AG10803 (cell line): ENCODE measurements around the gene RGS11.

ENCODE experiments used
- DNase-seq: peaks from one replicate; pipeline ENCODE4 v3.0.0; 2010; ENCODE audit warnings: low read depth
- H3K4me3 ChIP-seq: 2 replicates; pipeline ENCODE4 v1.5.1; 2011; ENCODE audit warnings: mild to moderate bottlenecking, low read length, control low read depth
- TF ChIP-seq, protein P1 (sequence below): conservative IDR thresholded peaks from 2 replicates; pipeline ENCODE4 v1.5.1; 2011; ENCODE audit warnings: mild to moderate bottlenecking, low read length, control low read depth, inconsistent platforms

The RGS11 gene

DNA sequence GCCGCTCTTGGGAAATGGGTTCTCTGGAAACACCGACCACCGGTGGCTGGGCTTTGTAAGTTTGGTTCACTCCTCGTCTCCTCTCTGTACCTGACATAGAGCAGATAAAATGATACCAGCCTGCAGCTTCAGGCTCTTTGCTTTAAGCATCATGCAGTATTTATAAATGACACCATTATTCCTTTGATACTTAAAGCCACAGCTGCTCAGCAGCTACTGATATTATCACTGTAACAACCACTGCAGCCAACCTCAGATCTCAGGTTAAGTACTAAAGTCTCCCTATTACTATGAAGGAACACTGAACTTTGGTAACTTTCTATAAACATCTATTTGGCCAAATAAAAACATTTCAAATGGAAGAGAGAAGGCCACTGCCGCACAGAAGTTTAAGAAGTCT lies 41.8 kb upstream of the RGS11 start:
- TF ChIP-seq, protein P1, sequence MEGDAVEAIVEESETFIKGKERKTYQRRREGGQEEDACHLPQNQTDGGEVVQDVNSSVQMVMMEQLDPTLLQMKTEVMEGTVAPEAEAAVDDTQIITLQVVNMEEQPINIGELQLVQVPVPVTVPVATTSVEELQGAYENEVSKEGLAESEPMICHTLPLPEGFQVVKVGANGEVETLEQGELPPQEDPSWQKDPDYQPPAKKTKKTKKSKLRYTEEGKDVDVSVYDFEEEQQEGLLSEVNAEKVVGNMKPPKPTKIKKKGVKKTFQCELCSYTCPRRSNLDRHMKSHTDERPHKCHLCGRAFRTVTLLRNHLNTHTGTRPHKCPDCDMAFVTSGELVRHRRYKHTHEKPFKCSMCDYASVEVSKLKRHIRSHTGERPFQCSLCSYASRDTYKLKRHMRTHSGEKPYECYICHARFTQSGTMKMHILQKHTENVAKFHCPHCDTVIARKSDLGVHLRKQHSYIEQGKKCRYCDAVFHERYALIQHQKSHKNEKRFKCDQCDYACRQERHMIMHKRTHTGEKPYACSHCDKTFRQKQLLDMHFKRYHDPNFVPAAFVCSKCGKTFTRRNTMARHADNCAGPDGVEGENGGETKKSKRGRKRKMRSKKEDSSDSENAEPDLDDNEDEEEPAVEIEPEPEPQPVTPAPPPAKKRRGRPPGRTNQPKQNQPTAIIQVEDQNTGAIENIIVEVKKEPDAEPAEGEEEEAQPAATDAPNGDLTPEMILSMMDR, result no peak

DNA sequence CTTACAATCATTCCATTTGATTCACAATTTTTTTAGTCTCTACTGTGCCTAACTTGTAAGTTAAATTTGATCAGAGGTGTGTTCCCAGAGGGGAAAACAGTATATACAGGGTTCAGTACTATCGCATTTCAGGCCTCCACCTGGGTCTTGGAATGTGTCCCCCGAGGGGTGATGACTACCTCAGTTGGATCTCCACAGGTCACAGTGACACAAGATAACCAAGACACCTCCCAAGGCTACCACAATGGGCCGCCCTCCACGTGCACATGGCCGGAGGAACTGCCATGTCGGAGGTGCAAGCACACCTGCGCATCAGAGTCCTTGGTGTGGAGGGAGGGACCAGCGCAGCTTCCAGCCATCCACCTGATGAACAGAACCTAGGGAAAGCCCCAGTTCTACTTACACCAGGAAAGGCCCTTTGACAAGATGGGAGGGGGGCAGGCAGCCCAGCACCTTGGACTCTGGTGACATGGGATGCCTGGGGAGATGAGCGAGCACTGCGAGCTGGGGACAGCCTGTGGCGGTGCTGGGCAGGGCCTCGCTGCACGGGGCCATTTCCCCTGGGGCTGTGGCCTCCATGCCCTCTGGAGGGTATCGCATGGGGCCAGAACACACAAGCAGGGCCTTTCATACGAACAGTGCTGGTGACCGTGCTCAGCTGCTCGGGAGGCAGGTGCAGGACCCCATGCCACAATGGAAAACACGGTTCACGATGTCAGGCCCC lies 41.2 kb upstream of the RGS11 start:
- TF ChIP-seq, protein P1, result no peak
- DNase-seq, result no peak
- no peak overlapping the region for H3K4me3 ChIP-seq

More for the DNA sequence above, 41.8 kb upstream of the RGS11 start:
- no peak for DNase-seq
- no peak overlapping the region for H3K4me3 ChIP-seq

DNA sequence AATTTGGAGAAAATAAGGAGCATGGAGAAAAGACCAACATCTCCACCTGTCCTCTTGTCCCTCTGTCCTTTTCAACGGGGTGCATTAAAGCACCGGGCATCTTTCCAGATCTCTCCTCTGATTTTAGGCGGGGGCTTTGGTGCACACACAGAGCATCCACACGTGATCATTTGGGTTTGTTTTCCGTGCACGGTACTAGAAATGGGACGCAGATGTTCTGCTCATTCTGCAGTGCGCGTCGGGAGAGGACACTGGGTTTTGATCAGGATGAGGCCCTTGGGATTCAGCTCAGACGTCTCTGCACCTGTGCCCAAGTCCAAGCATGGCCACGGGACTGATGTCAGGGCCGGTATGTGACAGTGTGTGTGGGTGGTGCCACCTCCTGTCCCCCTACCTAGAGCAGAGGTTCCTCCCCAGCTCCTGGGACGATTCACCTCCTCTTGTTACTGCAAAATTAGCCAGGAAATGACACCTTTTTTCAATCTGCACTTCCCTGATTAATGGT lies 39.1 kb upstream of the RGS11 start:
- TF ChIP-seq, protein P1, result no peak
- DNase-seq, result no peak

DNA sequence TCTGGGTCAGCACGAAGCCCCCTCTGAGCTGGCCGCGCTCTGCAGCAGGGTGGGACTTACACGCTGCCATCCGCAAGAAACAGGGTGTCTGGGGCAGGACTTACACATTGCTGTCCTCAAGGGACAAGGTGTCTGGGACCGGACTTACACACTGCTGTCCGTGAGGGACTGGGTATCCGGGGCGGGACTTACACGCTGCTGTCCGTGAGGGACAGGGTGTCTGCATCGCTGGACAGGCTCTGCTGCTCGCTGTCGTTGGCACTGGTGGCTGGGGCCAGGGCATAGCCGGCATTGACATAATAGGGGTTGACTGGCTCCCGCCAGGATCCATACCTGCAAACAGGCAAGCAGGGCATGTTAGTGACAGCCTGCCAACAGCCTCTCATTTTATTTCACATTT lies 38.6 kb upstream of the RGS11 start:
- no peak for DNase-seq
- H3K4me3 ChIP-seq, result no peak overlapping the region
- TF ChIP-seq, protein P1, result no peak

More for the DNA sequence above, 39.1 kb upstream of the RGS11 start:
- no peak overlapping the region for H3K4me3 ChIP-seq

DNA sequence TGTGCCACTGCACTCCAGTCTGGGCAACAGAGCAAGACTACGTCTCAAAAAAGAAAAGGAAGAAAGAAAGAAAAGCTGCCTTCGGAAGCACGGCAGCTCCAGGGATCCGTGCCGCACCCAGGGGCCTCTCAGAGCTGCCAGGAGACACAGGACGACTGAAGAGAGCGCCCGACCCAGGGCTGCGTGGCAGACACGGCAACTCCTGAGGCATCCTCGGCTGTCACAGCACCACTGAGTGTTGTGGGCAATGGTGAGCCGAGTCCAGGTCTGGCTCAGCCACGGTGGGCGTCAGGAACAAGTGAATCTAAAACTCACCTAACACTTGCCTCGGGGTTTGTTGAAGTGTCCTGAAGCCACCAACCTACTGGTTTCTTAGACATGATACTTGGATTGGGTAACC lies 36.0 kb upstream of the RGS11 start:
- TF ChIP-seq, protein P1, result no peak
- no peak overlapping the region for H3K4me3 ChIP-seq
- no peak for DNase-seq

DNA sequence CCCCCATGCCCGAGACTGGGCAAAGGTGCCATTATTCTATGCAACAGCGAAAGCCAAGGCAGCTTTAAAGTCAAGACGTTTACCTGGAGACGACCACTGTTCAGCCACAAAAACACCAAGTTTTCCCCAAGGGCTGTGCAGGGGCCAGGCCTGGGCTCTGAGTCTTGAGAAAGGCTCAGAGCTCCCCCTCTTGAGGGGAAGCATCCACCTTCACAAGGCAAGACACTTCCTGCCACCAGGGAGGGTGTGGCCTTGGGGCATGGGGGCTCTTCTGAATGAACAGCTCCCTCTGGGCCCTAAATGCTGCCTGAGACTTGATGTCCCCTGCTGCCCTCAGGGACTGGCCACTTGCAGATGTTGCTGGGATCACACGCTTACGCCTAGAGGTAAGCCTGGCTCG lies 33.7 kb upstream of the RGS11 start:
- TF ChIP-seq, protein P1, result no peak
- no peak overlapping the region for H3K4me3 ChIP-seq
- no peak for DNase-seq

DNA sequence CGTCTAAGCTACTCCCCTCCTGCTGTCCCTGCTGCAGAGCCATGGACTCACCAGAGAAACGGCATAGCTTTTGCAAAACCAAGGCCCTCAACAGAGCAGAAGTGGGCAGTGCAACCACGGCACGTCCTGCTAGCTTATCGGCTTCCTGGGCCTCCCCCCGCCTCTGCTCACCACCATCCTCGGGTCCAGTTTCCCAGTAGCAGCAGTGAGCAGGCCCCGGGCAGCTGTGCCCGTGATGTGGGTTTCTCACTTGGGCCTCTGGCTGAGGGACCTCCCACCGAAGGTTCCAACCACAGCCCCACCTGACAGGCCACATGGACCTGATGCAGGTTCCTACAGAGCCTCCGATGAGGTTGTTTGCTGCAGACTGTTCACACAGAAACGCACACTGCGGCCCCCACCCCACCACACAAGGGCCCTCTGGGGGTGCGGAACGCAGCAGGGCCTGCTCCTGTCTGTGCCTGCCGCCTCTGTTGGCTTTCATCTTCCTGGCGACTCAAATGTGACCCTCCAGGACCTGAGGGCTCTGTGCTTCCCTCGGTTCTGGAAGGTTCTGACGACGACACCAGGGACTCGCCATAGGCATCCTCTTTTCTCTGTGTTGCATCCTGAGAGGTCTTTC lies 32.1 kb upstream of the RGS11 start:
- H3K4me3 ChIP-seq, result no peak overlapping the region
- TF ChIP-seq, protein P1, result no peak
- no peak for DNase-seq
